ENCODE measurements around the gene EPN3.

EPN3 gene

GRCh38 chr17:50588391-50589049 is 56.0 kb downstream of the EPN3 start:
- H3K79me1 ChIP-seq (ENCODE audit: low read depth, low read length), result no peaks in the 10 kb centered on the region
- no peak overlapping the region for H3K14ac ChIP-seq (ENCODE audit: low read length)
- H2BK12ac ChIP-seq (ENCODE audit: low read length), result no peak overlapping the region
- H3K4me3 ChIP-seq (ENCODE audit: low read length in 2 of 2), result peak overlapping the region in 1 of 2 donors; percentile 20
- H3K23ac ChIP-seq (ENCODE audit: low read depth, low read length, poor library complexity), result no peak overlapping the region
- H3K18ac ChIP-seq (ENCODE audit: low read length), result no peak overlapping the region
- H3K9me3 ChIP-seq (replicated peaks in 1 of 2; ENCODE audit: control insufficient read depth in 2 of 2, insufficient read depth in 1 of 2, low read depth in 1 of 2, low read length in 2 of 2), result no peaks in the 10 kb centered on the region
- H2AFZ ChIP-seq (ENCODE audit: low read length), result peak overlapping the region; percentile 38
- no peak for DNase-seq (ENCODE audit: low spot score)
- H3K9ac ChIP-seq (ENCODE audit: low read depth, low read length, poor library complexity), result no peak overlapping the region
- no peak overlapping the region for H3K4ac ChIP-seq (ENCODE audit: low read length)
- H4K8ac ChIP-seq (ENCODE audit: low read depth, low read length), result no peak overlapping the region
- no peak overlapping the region for H3K4me2 ChIP-seq (ENCODE audit: insufficient read depth, low read length, poor library complexity, severe bottlenecking)
- H2BK5ac ChIP-seq (ENCODE audit: low read length), result no peak overlapping the region
- no CpG with 5 or more reads among the region's 18 CpGs for WGBS, 2 donors (ENCODE audit: extremely low coverage in 2 of 2, insufficient read length in 2 of 2, insufficient replicate concordance in 1 of 2)
- H3K27ac ChIP-seq (replicated peaks; ENCODE audit: low read length), result no peak overlapping the region
- H2BK120ac ChIP-seq (ENCODE audit: low read depth, low read length), result no peak overlapping the region
- H2AK5ac ChIP-seq (ENCODE audit: low read depth, low read length), result peak overlapping the region; percentile 47
- H3K36me3 ChIP-seq (replicated peaks in 1 of 2; ENCODE audit: control insufficient read depth in 2 of 2, insufficient read depth in 2 of 2, low read length in 2 of 2), result no peaks in the 10 kb centered on the region
- H4K91ac ChIP-seq (ENCODE audit: low read depth, low read length, poor library complexity), result peak overlapping the region; percentile 66
- H3K27me3 ChIP-seq (ENCODE audit: control insufficient read depth in 3 of 3, insufficient read depth in 3 of 3, low read depth in 1 of 3, low read length in 3 of 3), result no peaks in the 10 kb centered on the region
- peaks cover 19 to 37% of the 10 kb centered on the region in 2 donors for H3K4me1 ChIP-seq (ENCODE audit: control insufficient read depth in 2 of 2, insufficient read depth in 1 of 2, low read depth in 1 of 2, low read length in 2 of 2)
- H2BK15ac ChIP-seq (ENCODE audit: low read length), result no peak overlapping the region

- Histone ChIP-seq H2BK5ac (ENCODE audit: low read length) (no peak overlapping the region), H3K27ac (replicated peaks; ENCODE audit: low read length) (no peak overlapping the region), H3K36me3 (replicated peaks in 1 of 2; ENCODE audit: control insufficient read depth in 2 of 2, insufficient read depth in 2 of 2, low read length in 2 of 2) (no peaks in the 10 kb centered on the region)
These were observed 56.7 kb downstream of the EPN3 start for GRCh38 chr17:50589095-50589705.

GRCh38 chr17:50590946-50591737 is 58.6 kb downstream of the EPN3 start:
- no peak overlapping the region for H3K4me3 ChIP-seq (ENCODE audit: low read length in 2 of 2)
- peak overlapping the region; percentile 29 for H2BK120ac ChIP-seq (ENCODE audit: low read depth, low read length)
- no CpG with 5 or more reads among the region's 24 CpGs for WGBS, 2 donors (ENCODE audit: extremely low coverage in 2 of 2, insufficient read length in 2 of 2, insufficient replicate concordance in 1 of 2)
- peak overlapping the region; percentile 60 for H3K4ac ChIP-seq (ENCODE audit: low read length)
- peak overlapping the region; percentile 1 for H3K23ac ChIP-seq (ENCODE audit: low read depth, low read length, poor library complexity)
- no peak overlapping the region for H3K14ac ChIP-seq (ENCODE audit: low read length)
- H2BK5ac ChIP-seq (ENCODE audit: low read length), result no peak overlapping the region
- H3K27me3 ChIP-seq (ENCODE audit: control insufficient read depth in 3 of 3, insufficient read depth in 3 of 3, low read depth in 1 of 3, low read length in 3 of 3), result peaks cover 0 to 6% (median 0%) of the 10 kb centered on the region in 3 experiments
- peak overlapping the region; percentile 12 for H2AK5ac ChIP-seq (ENCODE audit: low read depth, low read length)
- peak overlapping the region; percentile 47 for H3K9ac ChIP-seq (ENCODE audit: low read depth, low read length, poor library complexity)
- no peaks in the 10 kb centered on the region for H3K9me3 ChIP-seq (replicated peaks in 1 of 2; ENCODE audit: control insufficient read depth in 2 of 2, insufficient read depth in 1 of 2, low read depth in 1 of 2, low read length in 2 of 2)
- H4K8ac ChIP-seq (ENCODE audit: low read depth, low read length), result no peak overlapping the region
- H4K91ac ChIP-seq (ENCODE audit: low read depth, low read length, poor library complexity), result no peak overlapping the region
- no peaks in the 10 kb centered on the region for H3K79me1 ChIP-seq (ENCODE audit: low read depth, low read length)
- no peak overlapping the region for H3K4me2 ChIP-seq (ENCODE audit: insufficient read depth, low read length, poor library complexity, severe bottlenecking)
- H2BK12ac ChIP-seq (ENCODE audit: low read length), result peak overlapping the region; percentile 88
- no peak for DNase-seq (ENCODE audit: low spot score)
- no peak overlapping the region for H2AFZ ChIP-seq (ENCODE audit: low read length)
- H2BK15ac ChIP-seq (ENCODE audit: low read length), result peak overlapping the region; percentile 88
- H3K18ac ChIP-seq (ENCODE audit: low read length), result peak overlapping the region; percentile 74
- no peak overlapping the region for H3K27ac ChIP-seq (replicated peaks; ENCODE audit: low read length)
- H3K4me1 ChIP-seq (ENCODE audit: control insufficient read depth in 2 of 2, insufficient read depth in 1 of 2, low read depth in 1 of 2, low read length in 2 of 2), result peaks cover 19 to 43% of the 10 kb centered on the region in 2 donors
- H3K36me3 ChIP-seq (replicated peaks in 1 of 2; ENCODE audit: control insufficient read depth in 2 of 2, insufficient read depth in 2 of 2, low read length in 2 of 2), result no peaks in the 10 kb centered on the region

More at GRCh38 chr17:50589095-50589705, 56.7 kb downstream of the EPN3 start:
- H2AFZ ChIP-seq (ENCODE audit: low read length), result no peak overlapping the region
- peaks cover 22 to 40% of the 10 kb centered on the region in 2 donors for H3K4me1 ChIP-seq (ENCODE audit: control insufficient read depth in 2 of 2, insufficient read depth in 1 of 2, low read depth in 1 of 2, low read length in 2 of 2)
- H4K8ac ChIP-seq (ENCODE audit: low read depth, low read length), result no peak overlapping the region
- no peaks in the 10 kb centered on the region for H3K9me3 ChIP-seq (replicated peaks in 1 of 2; ENCODE audit: control insufficient read depth in 2 of 2, insufficient read depth in 1 of 2, low read depth in 1 of 2, low read length in 2 of 2)
- no peak overlapping the region for H3K23ac ChIP-seq (ENCODE audit: low read depth, low read length, poor library complexity)
- no peak overlapping the region for H3K9ac ChIP-seq (ENCODE audit: low read depth, low read length, poor library complexity)
- H3K4me3 ChIP-seq (ENCODE audit: low read length in 2 of 2), result no peak overlapping the region
- no peak overlapping the region for H2BK15ac ChIP-seq (ENCODE audit: low read length)
- no peak overlapping the region for H3K14ac ChIP-seq (ENCODE audit: low read length)
- no CpG with 5 or more reads among the region's 10 CpGs for WGBS, 2 donors (ENCODE audit: extremely low coverage in 2 of 2, insufficient read length in 2 of 2, insufficient replicate concordance in 1 of 2)
- H3K79me1 ChIP-seq (ENCODE audit: low read depth, low read length), result no peaks in the 10 kb centered on the region
- H3K4ac ChIP-seq (ENCODE audit: low read length), result no peak overlapping the region
- H2BK12ac ChIP-seq (ENCODE audit: low read length), result no peak overlapping the region
- H2AK5ac ChIP-seq (ENCODE audit: low read depth, low read length), result no peak overlapping the region
- no peak overlapping the region for H2BK120ac ChIP-seq (ENCODE audit: low read depth, low read length)
- no peak overlapping the region for H4K91ac ChIP-seq (ENCODE audit: low read depth, low read length, poor library complexity)
- peaks cover 0 to 1% (median 0%) of the 10 kb centered on the region in 3 experiments for H3K27me3 ChIP-seq (ENCODE audit: control insufficient read depth in 3 of 3, insufficient read depth in 3 of 3, low read depth in 1 of 3, low read length in 3 of 3)
- H3K4me2 ChIP-seq (ENCODE audit: insufficient read depth, low read length, poor library complexity, severe bottlenecking), result no peak overlapping the region
- no peak for DNase-seq (ENCODE audit: low spot score)
- H3K18ac ChIP-seq (ENCODE audit: low read length), result peak overlapping the region; percentile 25

DNA sequence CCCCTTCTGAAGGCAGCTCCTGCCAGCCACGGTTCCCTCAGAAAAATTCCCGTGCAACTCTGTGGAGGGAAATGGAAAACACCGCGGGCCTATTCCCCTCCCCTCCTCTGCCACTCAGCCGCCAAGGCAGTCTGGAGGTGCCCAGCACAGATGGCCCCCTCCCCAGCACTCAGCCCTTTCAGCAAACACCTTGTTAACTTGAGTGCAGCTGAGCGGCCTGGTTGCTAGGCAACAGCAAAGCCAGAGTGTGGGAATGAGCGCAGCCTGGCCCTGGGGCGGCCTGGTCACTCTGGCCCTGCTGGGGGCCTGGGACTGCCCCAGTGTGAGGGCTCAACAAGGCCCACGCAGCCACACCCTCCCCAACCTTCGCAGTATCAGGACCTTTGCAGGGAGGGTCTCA is 60.8 kb downstream of the EPN3 start:
- Histone ChIP-seq H3K18ac (ENCODE audit: low read length) (peak overlapping the region; percentile 96), H2AK5ac (ENCODE audit: low read depth, low read length) (peak overlapping the region; percentile 88), H3K23ac (ENCODE audit: low read depth, low read length, poor library complexity) (peak overlapping the region; percentile 52), H3K4ac (ENCODE audit: low read length) (no peak overlapping the region), H3K14ac (ENCODE audit: low read length) (no peak overlapping the region), H3K9me3 (replicated peaks in 1 of 2; ENCODE audit: control insufficient read depth in 2 of 2, insufficient read depth in 1 of 2, low read depth in 1 of 2, low read length in 2 of 2) (no peaks in the 10 kb centered on the region), H2AFZ (ENCODE audit: low read length) (no peak overlapping the region), H3K27ac (replicated peaks; ENCODE audit: low read length) (peak overlapping the region; percentile 37), H2BK15ac (ENCODE audit: low read length) (peak overlapping the region; percentile 41), H3K27me3 (ENCODE audit: control insufficient read depth in 3 of 3, insufficient read depth in 3 of 3, low read depth in 1 of 3, low read length in 3 of 3) (peaks cover 0 to 6% (median 0%) of the 10 kb centered on the region in 3 experiments), H3K9ac (ENCODE audit: low read depth, low read length, poor library complexity) (no peak overlapping the region), H4K91ac (ENCODE audit: low read depth, low read length, poor library complexity) (no peak overlapping the region), H3K79me1 (ENCODE audit: low read depth, low read length) (no peaks in the 10 kb centered on the region), H2BK120ac (ENCODE audit: low read depth, low read length) (no peak overlapping the region), H2BK5ac (ENCODE audit: low read length) (peak overlapping the region; percentile 85), H3K4me3 (ENCODE audit: low read length in 2 of 2) (no peak overlapping the region), H3K4me1 (ENCODE audit: control insufficient read depth in 2 of 2, insufficient read depth in 1 of 2, low read depth in 1 of 2, low read length in 2 of 2) (peaks cover 18 to 38% of the 10 kb centered on the region in 2 donors), H2BK12ac (ENCODE audit: low read length) (peak overlapping the region; percentile 51), H3K4me2 (ENCODE audit: insufficient read depth, low read length, poor library complexity, severe bottlenecking) (peak overlapping the region; percentile 21), H3K36me3 (replicated peaks in 1 of 2; ENCODE audit: control insufficient read depth in 2 of 2, insufficient read depth in 2 of 2, low read length in 2 of 2) (peaks cover 0 to 1% of the 10 kb centered on the region in 2 donors), H4K8ac (ENCODE audit: low read depth, low read length) (no peak overlapping the region)
- WGBS, 2 donors (ENCODE audit: extremely low coverage in 2 of 2, insufficient read length in 2 of 2, insufficient replicate concordance in 1 of 2), result no CpG with 5 or more reads among the region's 10 CpGs
- DNase-seq (ENCODE audit: low spot score), result peak; percentile 82
